CMK (cell line): Measurements from ENCODE around the gene PCSK1.
"Not testable (repeated sequence)": the region's sequence is repeated elsewhere in the genome, so short reads cannot be mapped to it uniquely, and the experiment has no call there.

Experiments used
- DNase-seq: peaks from one replicate; pipeline ENCODE4 v3.0.0-alpha.2; 2010; ENCODE audit warnings: low read depth

Gene PCSK1

GRCh38 chr5:96426831-96427230 is 6.2 kb downstream of the PCSK1 start:
- no peak for DNase-seq

- no peak for DNase-seq
These were observed 7.6 kb downstream of the PCSK1 start for GRCh38 chr5:96425443-96425842.

GRCh38 chr5:96415897-96416296 is 17.2 kb downstream of the PCSK1 start:
- DNase-seq = no peak

GRCh38 chr5:96412868-96413449 is 20.1 kb downstream of the PCSK1 start:
- no peak for DNase-seq

GRCh38 chr5:96410013-96410412 is 23.0 kb downstream of the PCSK1 start:
- no peak for DNase-seq

GRCh38 chr5:96408841-96409538 is 24.1 kb downstream of the PCSK1 start:
- no peak for DNase-seq

GRCh38 chr5:96408210-96408777 is 24.8 kb downstream of the PCSK1 start:
- DNase-seq = peak; percentile 47

- DNase-seq = no peak
These were observed 25.6 kb downstream of the PCSK1 start for GRCh38 chr5:96407436-96407835.

- DNase-seq = peak; percentile 7
These were observed 28.7 kb downstream of the PCSK1 start for GRCh38 chr5:96404191-96404867.

GRCh38 chr5:96402500-96402899 is 30.5 kb downstream of the PCSK1 start:
- no peak for DNase-seq

GRCh38 chr5:96396878-96397277 is 36.2 kb downstream of the PCSK1 start:
- no peak for DNase-seq

GRCh38 chr5:96395295-96395694 is 37.8 kb downstream of the PCSK1 start:
- DNase-seq = not testable (repeated sequence)

- DNase-seq = no peak
These were observed 41.1 kb downstream of the PCSK1 start for GRCh38 chr5:96391921-96392320.

GRCh38 chr5:96388176-96388575 is 44.9 kb downstream of the PCSK1 start:
- no peak for DNase-seq

GRCh38 chr5:96387616-96388015 is 45.4 kb downstream of the PCSK1 start:
- no peak for DNase-seq

GRCh38 chr5:96385538-96385937 is 47.5 kb downstream of the PCSK1 start:
- DNase-seq = no peak

GRCh38 chr5:96384353-96384752 is 48.7 kb downstream of the PCSK1 start:
- no peak for DNase-seq

GRCh38 chr5:96381526-96381925 is 51.5 kb downstream of the PCSK1 start:
- DNase-seq = no peak

GRCh38 chr5:96379896-96380295 is 53.2 kb downstream of the PCSK1 start:
- DNase-seq = no peak

- no peak for DNase-seq
These were observed 55.5 kb downstream of the PCSK1 start for GRCh38 chr5:96377597-96377996.

GRCh38 chr5:96377167-96377566 is 55.9 kb downstream of the PCSK1 start:
- no peak for DNase-seq

GRCh38 chr5:96374653-96375052 is 58.4 kb downstream of the PCSK1 start:
- DNase-seq = no peak

GRCh38 chr5:96373381-96373733 is 59.7 kb downstream of the PCSK1 start:
- no peak for DNase-seq
